ENCODE results near the gene EBLN1.

EBLN1 gene

DNA sequence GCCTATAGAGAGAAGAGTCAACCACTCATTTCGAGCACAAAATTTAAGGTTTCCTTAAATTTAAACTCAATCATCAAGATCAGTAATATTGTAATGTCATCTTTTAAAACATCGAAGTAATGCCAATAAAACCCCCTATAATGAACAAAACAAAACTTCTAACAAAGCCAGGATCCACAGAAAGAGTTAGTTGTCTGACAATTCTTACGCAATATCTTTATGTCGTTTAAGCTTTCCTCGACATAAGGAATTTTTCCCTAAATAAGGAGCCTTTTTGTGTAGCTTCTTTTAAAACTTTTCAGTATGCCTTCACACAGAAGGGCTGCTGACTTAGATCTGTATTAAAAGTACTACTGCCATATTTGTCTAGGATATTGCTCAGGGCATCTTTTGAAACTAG lies 7.5 kb downstream of the EBLN1 start:
- H3K4me3 ChIP-seq (ENCODE audit: low read length), result no peak overlapping the region
- no peak for TF ChIP-seq CTCF (conservative IDR thresholded peaks at IDR 0.05; ENCODE audit: low read depth, low read length)

DNA sequence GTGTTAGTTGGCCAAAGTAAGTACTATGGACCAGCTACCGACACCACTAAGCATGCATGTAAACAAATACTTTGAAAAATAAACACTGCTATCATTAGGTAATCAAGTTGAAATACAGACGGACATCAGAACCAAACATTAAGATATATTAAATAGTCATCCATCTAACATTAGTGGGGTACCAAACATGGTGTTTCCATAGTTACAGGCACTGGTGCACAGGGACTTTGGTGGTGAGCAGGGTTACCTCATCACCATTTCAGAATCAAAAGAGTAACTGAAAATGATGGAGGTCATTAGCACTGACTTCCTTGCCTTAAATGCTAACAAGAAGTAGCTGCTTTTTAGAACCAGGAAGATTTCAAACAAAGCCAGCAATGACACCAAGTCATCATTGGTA lies 23.9 kb downstream of the EBLN1 start:
- H3K4me3 ChIP-seq (ENCODE audit: low read length), result no peak overlapping the region
- TF ChIP-seq CTCF (conservative IDR thresholded peaks at IDR 0.05; ENCODE audit: low read depth, low read length), result no peak
- no peak for DNase-seq (ENCODE audit: low read depth)

More for the DNA sequence above, 7.5 kb downstream of the EBLN1 start:
- DNase-seq (ENCODE audit: low read depth), result no peak

GRCh38 chr10:22185586-22185985 lies 32.2 kb downstream of the EBLN1 start:
- no peak for TF ChIP-seq CTCF (conservative IDR thresholded peaks at IDR 0.05; ENCODE audit: low read depth, low read length)
- DNase-seq (ENCODE audit: low read depth), result no peak
- no peak overlapping the region for H3K4me3 ChIP-seq (ENCODE audit: low read length)

GRCh38 chr10:22183771-22184461 lies 33.9 kb downstream of the EBLN1 start:
- no peak for TF ChIP-seq CTCF (conservative IDR thresholded peaks at IDR 0.05; ENCODE audit: low read depth, low read length)
- H3K4me3 ChIP-seq (ENCODE audit: low read length), result no peak overlapping the region
- no peak for DNase-seq (ENCODE audit: low read depth)

- H3K4me3 ChIP-seq (ENCODE audit: low read length), result no peak overlapping the region
- DNase-seq (ENCODE audit: low read depth), result no peak
- TF ChIP-seq CTCF (conservative IDR thresholded peaks at IDR 0.05; ENCODE audit: low read depth, low read length), result no peak
Observed at GRCh38 chr10:22180724-22181123, 37.1 kb downstream of the EBLN1 start.

- TF ChIP-seq CTCF (conservative IDR thresholded peaks at IDR 0.05; ENCODE audit: low read depth, low read length), result no peak
- no peak overlapping the region for H3K4me3 ChIP-seq (ENCODE audit: low read length)
- no peak for DNase-seq (ENCODE audit: low read depth)
Observed at GRCh38 chr10:22174442-22174841, 43.4 kb downstream of the EBLN1 start.

GRCh38 chr10:22171131-22171530 lies 46.7 kb downstream of the EBLN1 start:
- DNase-seq (ENCODE audit: low read depth), result no peak
- no peak overlapping the region for H3K4me3 ChIP-seq (ENCODE audit: low read length)
- no peak for TF ChIP-seq CTCF (conservative IDR thresholded peaks at IDR 0.05; ENCODE audit: low read depth, low read length)

All from retinal pigment epithelial cell (primary cell).